T47D (cell line): ENCODE data around the gene SDHAF2.

Experiments used
- DNase-seq, 2 experiments: peaks; one replicate each; pipeline versions ENCODE4 v3.0.0 to v3.0.0-alpha.2; 2011 to 2012; ENCODE audit warnings: low read depth in 1 of 2, low spot score in 1 of 2
- JUND ChIP-seq: IDR thresholded peaks from 2 replicates; pipeline ENCODE4 v1.6.1; 2012; ENCODE audit warnings: low read depth
- in situ Hi-C: cut with HindIII; loops from 2 replicates; pipeline ENCODE4 v1.10.0; 2016; ENCODE audit warnings: low sequenced_read_pairs, low pct_unique_long_range_greater_than_20kb

Gene SDHAF2

DNA sequence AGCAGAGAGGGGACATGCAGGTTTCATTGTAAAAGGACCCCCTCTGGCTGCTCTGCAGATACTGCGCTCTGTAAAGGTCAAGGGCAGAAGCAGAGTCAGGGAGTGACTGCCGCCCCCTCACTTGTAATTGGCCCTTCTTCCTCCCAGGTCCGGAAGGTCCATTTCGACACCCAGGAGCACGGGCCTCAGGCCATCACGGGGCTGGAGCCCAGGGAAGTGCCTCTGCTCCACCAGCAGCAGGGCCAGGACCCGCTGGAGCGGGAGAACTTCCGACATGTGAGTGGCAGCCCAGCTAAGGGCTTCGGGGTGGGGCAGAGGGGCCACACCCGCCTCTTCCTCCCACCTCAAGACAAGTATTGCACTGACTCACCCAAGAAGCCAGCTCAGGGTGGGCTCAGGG, 54.6 kb downstream of the SDHAF2 start:
- in situ Hi-C loops: no loop called here

DNA sequence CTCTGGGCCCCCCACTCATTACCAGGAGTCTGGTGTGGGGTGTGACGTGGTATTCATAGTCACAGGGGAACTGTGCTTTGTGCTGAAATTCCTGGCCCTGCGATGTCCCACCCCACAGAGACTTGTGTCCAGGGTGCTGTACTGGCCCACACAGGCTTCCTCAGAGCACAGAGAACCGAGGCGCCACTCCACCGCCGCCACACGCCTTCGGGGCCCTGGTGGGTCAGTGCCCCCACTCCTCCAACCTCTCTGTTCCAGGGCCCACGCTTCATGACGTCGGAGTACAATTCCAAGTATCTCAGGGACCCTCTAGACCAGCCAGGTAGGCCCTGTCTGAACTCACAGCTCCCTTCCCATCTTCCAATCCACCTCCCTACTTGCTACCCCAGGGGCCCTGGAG, 55.2 kb downstream of the SDHAF2 start:
- in situ Hi-C loops: no loop called here
- no peak for DNase-seq
- TF ChIP-seq JUND: no peak

More for the DNA sequence above, 54.6 kb downstream of the SDHAF2 start:
- no peak for DNase-seq
- TF ChIP-seq JUND: no peak

DNA sequence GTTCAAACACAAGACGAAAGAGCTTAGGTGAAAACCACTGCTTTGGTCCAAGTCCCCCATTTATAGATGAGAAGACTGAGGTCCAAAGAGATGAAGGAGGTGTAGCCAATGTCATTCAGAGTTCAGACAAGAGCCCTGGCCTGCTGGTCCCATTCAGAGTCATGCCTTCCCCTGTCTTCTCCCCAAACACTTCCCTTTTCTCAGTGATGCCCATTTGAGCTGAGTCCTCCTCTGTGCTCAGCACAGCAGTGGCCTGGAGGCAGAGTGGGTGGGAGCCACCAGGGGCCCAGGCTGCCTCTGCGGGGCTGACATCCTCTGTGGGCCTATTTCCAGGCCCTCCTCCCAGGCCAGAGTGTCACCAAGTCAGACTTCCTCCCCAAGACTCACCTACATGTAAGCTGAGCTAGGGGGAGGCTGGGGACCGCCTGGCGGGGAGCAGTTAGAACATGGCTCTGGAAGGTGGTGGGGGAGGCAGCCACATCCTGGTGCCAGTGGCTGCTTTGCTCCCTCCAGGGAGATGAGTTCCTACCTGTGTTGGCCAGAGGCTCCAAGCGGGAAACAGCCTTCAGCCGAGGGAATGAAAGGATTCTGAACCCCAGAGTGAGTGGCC, 56.2 kb downstream of the SDHAF2 start:
- no peak for TF ChIP-seq JUND
- in situ Hi-C loops: no loop called here
- no peak for DNase-seq

DNA sequence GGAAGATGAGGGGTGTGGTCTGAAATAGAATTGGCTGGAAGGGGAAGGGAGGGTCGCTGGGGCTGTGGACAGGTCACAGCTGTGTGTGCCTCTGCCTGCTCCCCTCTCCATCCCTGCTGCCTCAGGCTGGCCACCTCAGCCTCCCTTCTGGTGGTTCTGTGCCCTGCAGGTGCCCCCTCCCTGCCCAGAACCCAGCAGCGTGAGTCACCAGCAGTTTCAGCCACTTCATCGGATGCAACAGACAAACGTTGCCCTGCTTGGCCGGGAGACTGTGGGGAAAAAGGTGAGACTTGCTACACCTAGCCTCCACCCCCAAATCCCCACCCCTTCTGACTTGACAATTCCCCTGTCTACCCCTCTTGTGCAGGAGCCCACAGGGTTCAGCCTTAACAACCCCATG, 56.9 kb downstream of the SDHAF2 start:
- no peak for TF ChIP-seq JUND

DNA sequence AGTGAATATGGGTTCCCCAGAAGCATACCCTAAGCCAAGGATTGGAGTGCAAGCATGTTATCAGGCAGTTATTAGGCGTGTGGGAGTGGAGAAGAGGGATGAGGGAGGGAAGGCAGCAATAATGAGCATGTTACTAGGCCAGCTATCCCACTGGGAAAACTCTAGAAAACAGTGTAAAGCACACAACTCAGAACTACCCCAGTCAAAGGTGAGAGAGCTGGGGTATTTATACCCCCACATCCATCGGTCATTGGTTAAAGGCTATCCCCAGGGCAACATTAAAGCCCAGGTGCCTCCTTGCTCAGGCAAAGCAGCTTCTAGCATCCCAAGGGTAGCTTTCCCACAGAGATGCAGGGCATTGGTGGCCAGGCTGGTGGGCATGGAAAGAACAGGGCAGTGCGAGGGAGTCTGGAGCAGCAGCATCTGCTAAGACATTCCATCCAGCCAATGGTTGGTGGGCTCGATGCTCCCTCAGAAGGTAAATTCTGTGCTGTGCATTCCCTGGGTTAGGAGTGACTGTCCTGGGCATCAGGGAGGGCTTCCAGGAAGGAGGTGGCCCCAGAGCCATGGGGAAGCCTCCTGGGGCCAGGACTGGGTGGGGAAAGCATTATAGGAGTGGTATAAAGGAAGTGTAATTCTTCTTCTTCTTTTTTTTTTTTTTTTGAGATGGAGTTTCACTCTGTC, 57.6 kb downstream of the SDHAF2 start:
- in situ Hi-C loops: no loop called here
- no peak for TF ChIP-seq JUND
- DNase-seq: no peak

More for the DNA sequence above, 56.9 kb downstream of the SDHAF2 start:
- in situ Hi-C loops: no loop called here
- no peak for DNase-seq

DNA sequence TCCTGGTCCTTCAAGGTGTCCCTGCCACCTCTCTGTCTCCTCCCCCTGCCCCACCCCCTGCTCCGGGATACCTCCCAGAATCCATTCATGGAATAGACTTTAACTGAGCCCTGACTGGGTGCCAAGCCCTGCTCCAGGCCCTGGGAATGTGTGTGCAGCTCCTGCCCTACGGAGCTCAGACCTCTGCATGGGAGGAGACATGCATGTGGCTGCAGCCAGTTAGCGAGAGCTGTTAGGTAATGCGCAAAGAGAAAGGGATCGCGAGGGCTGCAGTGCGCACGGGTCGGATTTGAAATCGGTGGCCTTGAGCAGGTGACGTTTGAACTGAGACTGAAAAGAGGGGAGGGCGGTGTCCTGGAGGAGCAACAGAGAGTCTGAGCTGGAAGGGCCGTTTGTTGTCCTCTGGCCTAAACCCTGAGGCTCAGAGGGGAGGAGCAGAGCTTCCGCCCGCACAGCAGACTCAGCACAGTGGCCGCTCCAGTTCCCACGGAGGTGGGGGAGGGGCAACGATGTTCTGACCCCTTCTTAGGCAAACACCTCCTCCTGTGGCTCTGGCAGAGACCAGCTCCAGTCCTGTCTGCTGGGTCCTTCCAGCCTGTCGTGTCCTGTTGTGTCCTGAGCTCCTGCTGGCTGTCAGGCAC, 58.8 kb downstream of the SDHAF2 start:
- in situ Hi-C loops: no loop called here
- peak; percentile 88 to 98 for DNase-seq
- TF ChIP-seq JUND: no peak

DNA sequence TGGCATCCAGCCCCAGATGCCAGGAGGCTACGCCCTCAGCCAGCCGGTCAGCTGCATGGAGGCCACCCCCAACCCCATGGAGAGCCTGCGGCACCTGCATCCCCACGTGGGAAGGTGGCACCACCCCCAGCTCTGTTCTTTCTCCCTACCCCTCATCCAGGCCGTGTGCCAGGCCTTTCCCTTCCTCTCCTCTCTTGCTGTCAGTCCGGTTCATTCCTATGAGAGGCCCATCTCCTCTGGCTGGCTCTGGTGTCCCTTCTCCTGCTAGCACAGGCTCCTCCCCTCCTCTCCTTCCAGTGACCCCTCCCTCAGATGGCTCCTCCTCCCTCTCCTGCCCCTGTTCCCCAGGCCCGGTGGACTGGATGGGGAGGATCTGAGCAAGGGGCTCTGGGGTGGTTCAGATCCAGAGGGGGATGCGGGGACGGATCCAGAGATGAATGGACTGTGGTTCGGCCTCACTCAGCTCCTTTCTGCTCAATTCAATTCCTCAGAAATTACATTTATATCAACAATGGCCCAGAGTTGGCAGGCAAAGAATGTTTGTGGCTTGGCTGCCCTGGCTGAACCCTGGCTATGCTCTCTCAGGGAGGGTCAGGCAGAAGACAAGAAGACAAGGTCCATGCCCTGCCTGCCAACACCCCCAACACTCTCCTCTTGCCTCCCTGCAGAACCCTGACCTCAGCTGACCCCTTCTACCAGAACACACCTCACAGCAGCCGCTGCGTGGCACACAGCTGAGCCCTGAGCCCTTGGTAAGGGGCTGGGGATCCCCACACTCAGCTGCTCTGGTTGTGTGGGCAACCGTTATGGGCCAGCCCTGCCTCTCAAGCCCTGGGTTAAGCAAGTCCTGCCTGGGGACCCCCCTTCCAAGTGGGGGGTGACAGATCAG, 60.2 kb downstream of the SDHAF2 start:
- TF ChIP-seq JUND: no peak
- in situ Hi-C loops: no loop called here
- peak; percentile 64 to 92 for DNase-seq

DNA sequence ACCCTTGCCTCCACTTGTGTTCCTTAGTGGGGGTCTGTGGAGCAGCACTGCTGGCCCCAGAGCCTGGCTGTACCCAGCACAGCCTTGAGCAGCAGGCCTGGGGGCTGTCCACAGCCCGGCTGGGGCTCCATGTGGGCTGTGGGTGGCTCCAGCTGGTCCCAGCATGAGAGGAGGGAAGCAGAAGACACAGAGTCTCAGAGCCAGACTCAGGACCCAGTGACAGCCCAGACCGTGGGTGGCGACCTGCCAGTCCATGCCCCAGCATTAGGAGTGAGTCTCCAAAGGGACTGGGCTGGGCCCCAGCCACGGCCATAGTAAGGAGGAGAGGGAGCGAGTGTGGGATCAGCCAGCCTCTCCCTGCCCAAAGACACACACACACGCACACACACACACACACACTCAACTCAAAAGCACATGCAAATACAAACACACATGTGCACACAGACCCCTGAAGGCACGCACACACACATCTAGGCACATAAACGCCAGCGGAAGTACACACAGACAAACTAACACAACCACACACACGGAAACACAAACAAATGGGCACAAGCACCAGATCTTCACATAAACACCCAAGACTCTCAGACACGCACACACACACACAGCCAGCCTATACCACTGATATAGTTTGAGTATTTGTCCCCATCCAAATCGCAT, 61.9 kb downstream of the SDHAF2 start:
- TF ChIP-seq JUND: no peak
- in situ Hi-C loops: no loop called here
- DNase-seq: no peak

DNA sequence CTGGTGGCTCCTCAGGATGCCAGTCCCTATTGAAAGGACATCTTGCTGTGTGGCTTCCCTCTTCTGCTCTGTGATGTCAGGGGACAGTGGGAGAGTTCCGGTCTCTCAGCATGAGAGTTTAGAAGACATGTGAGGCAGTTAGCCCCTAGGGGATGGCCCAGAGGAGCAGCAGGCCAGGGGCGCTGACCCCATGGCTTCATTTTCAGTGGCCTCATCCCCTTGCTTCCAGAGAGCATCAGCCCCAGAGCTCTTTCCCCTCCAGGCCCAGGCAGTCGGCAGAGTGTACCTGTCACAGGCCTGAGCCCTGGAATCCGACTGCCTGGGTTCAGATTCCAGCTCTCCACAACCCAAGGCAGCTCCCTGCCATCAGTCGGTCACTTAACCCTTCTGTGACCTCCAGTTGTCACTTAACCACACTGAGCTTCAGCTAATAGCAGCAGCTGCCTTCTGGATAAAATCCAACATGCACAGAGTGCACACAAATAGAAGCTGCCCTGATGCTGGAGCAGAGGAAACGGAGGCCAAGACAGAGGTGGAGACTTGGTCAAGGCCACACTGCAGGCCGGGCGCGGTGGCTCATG, 64.5 kb downstream of the SDHAF2 start:
- DNase-seq: no peak
- no peak for TF ChIP-seq JUND
- in situ Hi-C loops: no loop called here

DNA sequence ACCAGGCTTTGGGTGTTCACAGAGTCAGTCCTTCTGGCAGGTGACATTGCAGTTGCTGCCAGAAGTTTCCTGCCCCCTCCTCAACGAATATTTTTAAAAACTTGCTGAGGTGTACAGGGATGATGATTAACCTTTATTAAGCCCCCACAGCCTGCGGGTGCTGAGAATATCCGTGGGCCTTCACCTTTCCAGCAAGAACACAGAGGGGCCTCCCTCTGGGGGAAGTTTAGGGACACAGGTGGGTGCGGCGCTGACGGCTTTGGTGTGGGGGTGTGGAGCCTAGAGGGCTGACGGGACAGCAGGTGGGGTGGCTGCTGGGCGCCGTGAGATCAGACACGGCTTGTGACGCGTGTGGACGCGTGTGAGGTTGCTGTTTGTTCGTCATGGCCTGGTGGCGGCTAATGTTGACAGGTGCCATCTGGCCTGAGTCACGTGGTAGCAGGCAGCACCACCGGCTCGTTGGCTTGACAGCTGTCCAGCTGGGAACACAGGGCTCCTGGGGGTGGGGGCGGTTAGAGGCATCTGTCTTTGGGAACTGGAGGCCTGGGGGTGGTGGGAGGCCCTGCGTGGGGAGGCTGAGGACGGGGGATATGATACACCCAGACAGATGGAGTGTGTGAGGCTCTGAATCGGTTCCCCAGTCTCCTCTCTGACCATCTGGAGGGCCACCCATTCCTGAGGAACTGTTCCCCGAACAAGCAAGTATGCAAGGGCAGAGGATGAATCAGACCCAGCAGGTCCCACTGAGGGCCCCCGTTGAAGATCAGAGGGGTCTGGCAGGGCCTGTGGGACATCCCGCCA, 66.1 kb downstream of the SDHAF2 start:
- TF ChIP-seq JUND: no peak
- in situ Hi-C loops: no loop called here
- no peak for DNase-seq
